ENCODE results near the gene IFNLR1.

Gene IFNLR1

GRCh38 chr1:24175033-24175755 is 11.9 kb downstream of the IFNLR1 start:
- DNase-seq (ENCODE audit: low read depth): no peak

GRCh38 chr1:24173638-24174575 is 13.2 kb downstream of the IFNLR1 start:
- DNase-seq (ENCODE audit: low read depth): no peak

- no peak for DNase-seq (ENCODE audit: low read depth)
Observed at GRCh38 chr1:24172598-24172997, 14.5 kb downstream of the IFNLR1 start.

- no peak for DNase-seq (ENCODE audit: low read depth)
Observed at GRCh38 chr1:24169286-24169685, 17.8 kb downstream of the IFNLR1 start.

GRCh38 chr1:24168245-24168644 is 18.8 kb downstream of the IFNLR1 start:
- no peak for DNase-seq (ENCODE audit: low read depth)

GRCh38 chr1:24167008-24167407 is 20.1 kb downstream of the IFNLR1 start:
- no peak for DNase-seq (ENCODE audit: low read depth)

GRCh38 chr1:24165500-24165899 is 21.6 kb downstream of the IFNLR1 start:
- no peak for DNase-seq (ENCODE audit: low read depth)

- no peak for DNase-seq (ENCODE audit: low read depth)
Observed at GRCh38 chr1:24164004-24164403, 23.1 kb downstream of the IFNLR1 start.

- DNase-seq (ENCODE audit: low read depth): no peak
Observed at GRCh38 chr1:24162201-24162600, 24.9 kb downstream of the IFNLR1 start.

- no peak for DNase-seq (ENCODE audit: low read depth)
Observed at GRCh38 chr1:24161270-24161669, 25.8 kb downstream of the IFNLR1 start.

GRCh38 chr1:24159366-24159765 is 27.7 kb downstream of the IFNLR1 start:
- no peak for DNase-seq (ENCODE audit: low read depth)

- no peak for DNase-seq (ENCODE audit: low read depth)
Observed at GRCh38 chr1:24157918-24158481, 29.1 kb downstream of the IFNLR1 start.

GRCh38 chr1:24156542-24157260 is 30.4 kb downstream of the IFNLR1 start:
- no peak for DNase-seq (ENCODE audit: low read depth)

- peak; percentile 6 for DNase-seq (ENCODE audit: low read depth)
Observed at GRCh38 chr1:24155011-24155782, 31.9 kb downstream of the IFNLR1 start.

- no peak for DNase-seq (ENCODE audit: low read depth)
Observed at GRCh38 chr1:24154215-24154614, 32.9 kb downstream of the IFNLR1 start.

- DNase-seq (ENCODE audit: low read depth): no peak
Observed at GRCh38 chr1:24152631-24153494, 34.2 kb downstream of the IFNLR1 start.

- no peak for DNase-seq (ENCODE audit: low read depth)
Observed at GRCh38 chr1:24151175-24151533, 35.9 kb downstream of the IFNLR1 start.

- peak; percentile 85 for DNase-seq (ENCODE audit: low read depth)
Observed at GRCh38 chr1:24150234-24151174, 36.6 kb downstream of the IFNLR1 start.

- peak; percentile 42 for DNase-seq (ENCODE audit: low read depth)
Observed at GRCh38 chr1:24149866-24150233, 37.2 kb downstream of the IFNLR1 start.

Measured in activated T-cell treated with anti-CD3 and anti-CD28 coated beads for 48 hours (primary cell).